Naive thymus-derived CD8-positive, alpha-beta T cell (primary cell): ENCODE data around the gene PDE11A. TPM values are rescaled to one million over a fixed set of nuclear protein-coding genes. Genes with fewer than 3 reads are reported as not detected.

Experiments used
- ATAC-seq, 2 donors: fragments of 150-1000 bp; cut with Tn5 transposase in 1 of 2; sonication (Bioruptor Pico), chemical (Tn5 transposase) in 1 of 2; 1 replicate in 1 of 2; 2 replicates in 1 of 2; pipeline ENCODE4 v1.10.0; 2021; ENCODE audit warnings: mild to moderate bottlenecking in 2 of 2, moderate library complexity in 2 of 2
- POLR2A ChIA-PET: fragments of 350-600 bp; sonication (Branson Sonifier 250); formaldehyde crosslinking; loops from one replicate; lab custom pipeline; 2021; ENCODE audit warnings: antibody characterized with exemption; lab: Charles Lee
- DNase-seq, 10 donors: peaks; one replicate each; pipeline versions ENCODE4 v3.0.0 to v3.0.0-alpha.2; 2020 to 2022
- H3K27ac Mint-ChIP-seq, 10 donors: one replicate each; pipeline ENCODE4 v1.8.0; 2020 to 2022; ENCODE audit warnings: mild to moderate bottlenecking in 10 of 10, mixed read lengths in 10 of 10, moderate library complexity in 4 of 10, inconsistent platforms in 1 of 10
- H3K27me3 Mint-ChIP-seq, 5 donors: one replicate each; pipeline ENCODE4 v1.8.0; 2021 to 2022; ENCODE audit warnings: mixed read lengths in 5 of 5
- H3K36me3 Mint-ChIP-seq, 3 donors: one replicate each; pipeline ENCODE4 v1.8.0; 2020 to 2022; ENCODE audit warnings: mixed read lengths in 3 of 3, mild to moderate bottlenecking in 2 of 3, inconsistent platforms in 1 of 3
- H3K4me1 Mint-ChIP-seq, 4 donors: one replicate each; pipeline ENCODE4 v1.8.0; 2021 to 2022; ENCODE audit warnings: mixed read lengths in 4 of 4
- H3K4me3 Mint-ChIP-seq, 10 donors: one replicate each; pipeline ENCODE4 v1.8.0; 2020 to 2022; ENCODE audit warnings: mild to moderate bottlenecking in 10 of 10, mixed read lengths in 10 of 10, moderate library complexity in 6 of 10, inconsistent platforms in 1 of 10
- H3K9me3 Mint-ChIP-seq, 9 donors: one replicate each; pipeline ENCODE4 v1.8.0; 2020 to 2022; ENCODE audit warnings: mixed read lengths in 9 of 9, mild to moderate bottlenecking in 3 of 9, inconsistent platforms in 1 of 9, moderate library complexity in 1 of 9
- polyA plus RNA-seq, 3 donors: library from polyadenylated mRNA; unstranded; fragments of 300-500 nt; fragmentation: Illumina TruSeq; gene quantifications; one replicate each; pipeline ENCODE4 v1.2.3, GENCODE V29; 2021
- total RNA-seq, 8 experiments: library from RNA in 2 of 8; stranded (reverse) in 2 of 8; gene quantifications; one replicate each; pipeline ENCODE4 v1.2.3 and lab custom pipeline; 2021 to 2026

The PDE11A gene
- total and polyA plus RNA-seq, 5 experiments from 2014 or later: not detected

- POLR2A ChIA-PET: no interaction called here
- peaks cover 0 to 16% (median 4%) of the 10 kb centered on the region in 5 donors for H3K27me3 Mint-ChIP-seq
- no peak for ATAC-seq
- H3K4me1 Mint-ChIP-seq: no peaks in the 10 kb centered on the region
- H3K9me3 Mint-ChIP-seq: peaks cover 0 to 19% (median 12%) of the 10 kb centered on the region in 9 donors
- DNase-seq: no peak
- no peak overlapping the region for H3K4me3 Mint-ChIP-seq
- peaks cover 0 to 5% (median 0%) of the 10 kb centered on the region in 3 donors for H3K36me3 Mint-ChIP-seq
- H3K27ac Mint-ChIP-seq: no peak overlapping the region
Measured at GRCh38 chr2:178029342-178029741, 43.2 kb downstream of the PDE11A start.

GRCh38 chr2:178025551-178026185, 46.9 kb downstream of the PDE11A start:
- Mint-ChIP-seq H3K27me3 (peaks cover 1 to 13% (median 5%) of the 10 kb centered on the region in 5 donors), H3K36me3 (no peaks in the 10 kb centered on the region), H3K9me3 (peaks cover 0 to 1% (median 0%) of the 10 kb centered on the region in 9 donors), H3K4me1 (no peaks in the 10 kb centered on the region), H3K4me3 (no peak overlapping the region), H3K27ac (no peak overlapping the region)
- POLR2A ChIA-PET: no interaction called here
- ATAC-seq (no peak), DNase-seq (no peak)

- DNase-seq (no peak), ATAC-seq (no peak)
- Mint-ChIP-seq H3K4me3 (no peak overlapping the region), H3K36me3 (no peaks in the 10 kb centered on the region), H3K27ac (no peak overlapping the region), H3K9me3 (no peaks in the 10 kb centered on the region), H3K4me1 (peaks cover 0 to 2% (median 0%) of the 10 kb centered on the region in 4 donors), H3K27me3 (peaks cover 0 to 13% (median 8%) of the 10 kb centered on the region in 5 donors)
- POLR2A ChIA-PET: no interaction called here
Measured at GRCh38 chr2:178018141-178018540, 54.4 kb downstream of the PDE11A start.

- POLR2A ChIA-PET: no interaction called here
Measured at GRCh38 chr2:178016612-178017011, 56.0 kb downstream of the PDE11A start.

GRCh38 chr2:178012639-178013038, 59.9 kb downstream of the PDE11A start:
- ATAC-seq (no peak), DNase-seq (no peak)
- peaks cover 0 to 2% (median 0%) of the 10 kb centered on the region in 4 donors for H3K4me1 Mint-ChIP-seq
- no peaks in the 10 kb centered on the region for H3K9me3 Mint-ChIP-seq
- POLR2A ChIA-PET: no interaction called here
- H3K27ac Mint-ChIP-seq: no peak overlapping the region
- no peaks in the 10 kb centered on the region for H3K36me3 Mint-ChIP-seq
- H3K27me3 Mint-ChIP-seq: peaks cover 0 to 12% (median 3%) of the 10 kb centered on the region in 5 donors
- no peak overlapping the region for H3K4me3 Mint-ChIP-seq

More at GRCh38 chr2:178016612-178017011, 56.0 kb downstream of the PDE11A start:
- DNase-seq (no peak), ATAC-seq (no peak)
- Mint-ChIP-seq H3K27ac (no peak overlapping the region), H3K4me3 (no peak overlapping the region), H3K9me3 (no peaks in the 10 kb centered on the region), H3K36me3 (no peaks in the 10 kb centered on the region), H3K27me3 (peaks cover 0 to 7% (median 3%) of the 10 kb centered on the region in 5 donors), H3K4me1 (peaks cover 0 to 2% (median 0%) of the 10 kb centered on the region in 4 donors)

GRCh38 chr2:178009813-178010212, 62.8 kb downstream of the PDE11A start:
- H3K27me3 Mint-ChIP-seq: peaks cover 0 to 12% (median 2%) of the 10 kb centered on the region in 5 donors
- ATAC-seq: no peak
- H3K4me1 Mint-ChIP-seq: no peaks in the 10 kb centered on the region
- H3K36me3 Mint-ChIP-seq: no peaks in the 10 kb centered on the region
- no peak for DNase-seq
- H3K27ac Mint-ChIP-seq: no peak overlapping the region
- POLR2A ChIA-PET: no interaction called here
- no peaks in the 10 kb centered on the region for H3K9me3 Mint-ChIP-seq
- H3K4me3 Mint-ChIP-seq: no peak overlapping the region

- Mint-ChIP-seq H3K27me3 (peaks cover 0 to 12% (median 4%) of the 10 kb centered on the region in 5 donors), H3K27ac (no peak overlapping the region), H3K9me3 (no peaks in the 10 kb centered on the region), H3K4me3 (no peak overlapping the region), H3K4me1 (no peaks in the 10 kb centered on the region), H3K36me3 (no peaks in the 10 kb centered on the region)
- no peak for DNase-seq
- POLR2A ChIA-PET: no interaction called here
- ATAC-seq: no peak
Measured at GRCh38 chr2:178008636-178009289, 63.8 kb downstream of the PDE11A start.

GRCh38 chr2:178006710-178007109, 65.9 kb downstream of the PDE11A start:
- H3K4me1 Mint-ChIP-seq: no peaks in the 10 kb centered on the region
- H3K27ac Mint-ChIP-seq: no peak overlapping the region
- DNase-seq: no peak
- no peaks in the 10 kb centered on the region for H3K36me3 Mint-ChIP-seq
- no peak overlapping the region for H3K4me3 Mint-ChIP-seq
- ATAC-seq: no peak
- H3K27me3 Mint-ChIP-seq: peaks cover 3 to 14% (median 7%) of the 10 kb centered on the region in 5 donors
- POLR2A ChIA-PET: no interaction called here
- H3K9me3 Mint-ChIP-seq: peaks cover 0 to 2% (median 0%) of the 10 kb centered on the region in 9 donors

GRCh38 chr2:178005756-178006155, 66.8 kb downstream of the PDE11A start:
- H3K27ac Mint-ChIP-seq: no peak overlapping the region

GRCh38 chr2:178002038-178002437, 70.5 kb downstream of the PDE11A start:
- Mint-ChIP-seq H3K9me3 (peaks cover 0 to 2% (median 0%) of the 10 kb centered on the region in 9 donors), H3K27me3 (peaks cover 5 to 14% (median 7%) of the 10 kb centered on the region in 5 donors), H3K4me3 (no peak overlapping the region), H3K36me3 (no peaks in the 10 kb centered on the region), H3K27ac (no peak overlapping the region), H3K4me1 (no peaks in the 10 kb centered on the region)
- DNase-seq (no peak), ATAC-seq (no peak)
- POLR2A ChIA-PET: no interaction called here

More at GRCh38 chr2:178005756-178006155, 66.8 kb downstream of the PDE11A start:
- no peak for ATAC-seq
- no peak for DNase-seq
- peaks cover 0 to 2% (median 0%) of the 10 kb centered on the region in 9 donors for H3K9me3 Mint-ChIP-seq
- no peak overlapping the region for H3K4me3 Mint-ChIP-seq
- no peaks in the 10 kb centered on the region for H3K36me3 Mint-ChIP-seq
- H3K27me3 Mint-ChIP-seq: peaks cover 3 to 12% (median 7%) of the 10 kb centered on the region in 5 donors
- no peaks in the 10 kb centered on the region for H3K4me1 Mint-ChIP-seq
- POLR2A ChIA-PET: no interaction called here

GRCh38 chr2:177998996-177999395, 73.6 kb downstream of the PDE11A start:
- H3K27ac Mint-ChIP-seq: no peak overlapping the region
- no peak for ATAC-seq
- no peaks in the 10 kb centered on the region for H3K36me3 Mint-ChIP-seq
- peaks cover 3 to 11% (median 7%) of the 10 kb centered on the region in 5 donors for H3K27me3 Mint-ChIP-seq
- POLR2A ChIA-PET: no interaction called here
- H3K4me1 Mint-ChIP-seq: no peaks in the 10 kb centered on the region
- DNase-seq: no peak
- peaks cover 0 to 2% (median 0%) of the 10 kb centered on the region in 9 donors for H3K9me3 Mint-ChIP-seq
- no peak overlapping the region for H3K4me3 Mint-ChIP-seq

GRCh38 chr2:177998006-177998405, 74.6 kb downstream of the PDE11A start:
- no peak for ATAC-seq
- POLR2A ChIA-PET: no interaction called here

GRCh38 chr2:177992992-177993391, 79.6 kb downstream of the PDE11A start:
- POLR2A ChIA-PET: no interaction called here
- DNase-seq (no peak), ATAC-seq (no peak)
- no peaks in the 10 kb centered on the region for H3K36me3 Mint-ChIP-seq
- no peak overlapping the region for H3K4me3 Mint-ChIP-seq
- H3K27me3 Mint-ChIP-seq: peaks cover 0 to 7% (median 0%) of the 10 kb centered on the region in 5 donors
- no peaks in the 10 kb centered on the region for H3K9me3 Mint-ChIP-seq
- H3K4me1 Mint-ChIP-seq: no peaks in the 10 kb centered on the region
- H3K27ac Mint-ChIP-seq: no peak overlapping the region

More at GRCh38 chr2:177998006-177998405, 74.6 kb downstream of the PDE11A start:
- H3K4me3 Mint-ChIP-seq: no peak overlapping the region
- H3K27me3 Mint-ChIP-seq: peaks cover 3 to 9% (median 5%) of the 10 kb centered on the region in 5 donors
- DNase-seq: no peak
- no peaks in the 10 kb centered on the region for H3K4me1 Mint-ChIP-seq
- H3K36me3 Mint-ChIP-seq: no peaks in the 10 kb centered on the region
- H3K9me3 Mint-ChIP-seq: peaks cover 0 to 2% (median 0%) of the 10 kb centered on the region in 9 donors
- no peak overlapping the region for H3K27ac Mint-ChIP-seq
